OCI-LY7 (cell line): ENCODE results near the gene CNPY1. TPM values are rescaled to one million over a fixed set of nuclear protein-coding genes. Genes with fewer than 3 reads are reported as not detected.

Experiments
- BruUV-seq: library from RNA; stranded (reverse); fragments of 400-500 nt; replicated peaks from 2 replicates; lab custom pipeline; 2021; lab: Mats Ljungman, UMichigan
- CTCF ChIA-PET: fragments of 300-600 bp; sonication (Branson Sonifier 250); formaldehyde crosslinking; loops from one replicate; lab custom pipeline; 2022; ENCODE audit warnings: antibody characterized with exemption; ENCODE audit not compliant: unreplicated experiment; lab: Charles Lee
- POLR2A ChIA-PET: fragments of 300-600 bp; sonication (Branson Sonifier 250); formaldehyde crosslinking; loops from one replicate; lab custom pipeline; 2022; ENCODE audit warnings: antibody characterized with exemption; lab: Charles Lee
- DNase-seq: peaks from one replicate; pipeline ENCODE4 v3.0.0-alpha.2; 2015; ENCODE audit warnings: low spot score
- H2AFZ ChIP-seq: fragments of 200-600 bp; sonication (generic), shearing (Covaris generic); 2 replicates; pipeline ENCODE4 v1.6.1; 2014; ENCODE audit warnings: mild to moderate bottlenecking, antibody characterized with exemption, low read length, moderate library complexity
- H3K27ac ChIP-seq: fragments of 200-600 bp; sonication (generic); 2 replicates; pipeline ENCODE4 v1.5.1; 2014; ENCODE audit warnings: mixed run types, low read depth, mild to moderate bottlenecking, moderate library complexity, low read length, inconsistent platforms; ENCODE audit not compliant: poor library complexity, severe bottlenecking
- H3K36me3 ChIP-seq: fragments of 200-600 bp; sonication (generic); 2 replicates; pipeline ENCODE4 v1.6.1; 2014; ENCODE audit warnings: mild to moderate bottlenecking, antibody characterized with exemption, low read length, moderate library complexity, mixed read lengths; ENCODE audit not compliant: insufficient read depth
- H3K4me1 ChIP-seq: fragments of 200-600 bp; sonication (generic); 2 replicates; pipeline ENCODE4 v1.5.1; 2014; ENCODE audit warnings: mild to moderate bottlenecking, low read length; ENCODE audit not compliant: insufficient read depth, poor library complexity, severe bottlenecking
- H3K4me2 ChIP-seq: fragments of 200-600 bp; sonication (generic); 2 replicates; pipeline ENCODE4 v1.6.1; 2014; ENCODE audit warnings: mild to moderate bottlenecking, low read length
- H3K4me3 ChIP-seq: fragments of 200-600 bp; sonication (generic); 2 replicates; pipeline ENCODE4 v1.5.1; 2014; ENCODE audit warnings: mild to moderate bottlenecking, low read depth, low read length; ENCODE audit not compliant: poor library complexity, severe bottlenecking
- H3K79me2 ChIP-seq: fragments of 200-600 bp; sonication (generic); 2 replicates; pipeline ENCODE4 v1.6.1; 2016; ENCODE audit warnings: low read depth, mild to moderate bottlenecking, low read length, moderate library complexity, mixed read lengths; ENCODE audit not compliant: insufficient read depth
- H3K9me2 ChIP-seq: fragments of 200-600 bp; sonication (generic); 2 replicates; pipeline ENCODE4 v1.6.1; 2016; ENCODE audit warnings: mild to moderate bottlenecking, low read length, mixed read lengths; ENCODE audit not compliant: insufficient read depth
- H3K9me3 ChIP-seq: fragments of 200-600 bp; sonication (generic); 2 replicates; pipeline ENCODE4 v1.6.1; 2014; ENCODE audit warnings: mild to moderate bottlenecking, mixed run types, low read length, mixed read lengths
- H4K20me1 ChIP-seq: fragments of 200-600 bp; sonication (generic); 2 replicates; pipeline ENCODE4 v1.6.1; 2014; ENCODE audit warnings: mild to moderate bottlenecking, antibody characterized with exemption, low read length, moderate library complexity, mixed read lengths; ENCODE audit not compliant: insufficient read depth
- CTCF ChIP-seq: fragments of 200-600 bp; sonication (generic); conservative IDR thresholded peaks from 2 replicates; pipeline ENCODE4 v1.5.1; 2014; ENCODE audit warnings: mild to moderate bottlenecking, antibody characterized with exemption, low read length, moderate library complexity, mixed read lengths
- EZH2phosphoT487 ChIP-seq: fragments of 200-600 bp; sonication (generic); IDR thresholded peaks from 2 replicates; pipeline ENCODE4 v1.6.1; 2018; ENCODE audit warnings: low read depth, borderline replicate concordance, mild to moderate bottlenecking, mixed run types, antibody characterized with exemption, low read length, moderate library complexity, mixed read lengths
- intact Hi-C: fragments of 100-400 bp; cut with micrococcal nuclease; formaldehyde crosslinking; loops from one replicate; pipeline ENCODE4 v1.10.0; 2022; ENCODE audit not compliant: unreplicated experiment
- total RNA-seq, 2 experiments: library from RNA; depleted of rRNA in 1 of 2; stranded (reverse); fragments of >200 nt in 1 of 2; shearing (Covaris generic) in 1 of 2; gene quantifications; 2 replicates each; pipeline ENCODE4 v1.2.3, GENCODE V29; 2014 to 2022

The CNPY1 gene
- total RNA-seq, 2 experiments from 2014 or later, result not detected

- intact Hi-C loops, result no loop called here
- Histone ChIP-seq H3K36me3 (no peaks in the 10 kb centered on the region), H3K4me2 (no peak overlapping the region), H3K9me3 (no peaks in the 10 kb centered on the region), H3K4me1 (no peaks in the 10 kb centered on the region), H3K79me2 (no peaks in the 10 kb centered on the region), H3K27ac (no peak overlapping the region), H4K20me1 (no peaks in the 10 kb centered on the region), H2AFZ (no peak overlapping the region), H3K4me3 (no peak overlapping the region), H3K9me2 (no peaks in the 10 kb centered on the region)
- no peak for DNase-seq
- TF ChIP-seq EZH2phosphoT487, result no peak
- TF ChIP-seq CTCF, result no peak
- CTCF ChIA-PET, result no interaction called here
- POLR2A ChIA-PET, result no interaction called here
- BruUV-seq, result no TSS peak
Measured at GRCh38 chr7:155452505-155453295, 93.7 kb downstream of the CNPY1 start.

- no peak overlapping the region for H3K27ac ChIP-seq
- no peak overlapping the region for H2AFZ ChIP-seq
- CTCF ChIA-PET, result no interaction called here
- intact Hi-C loops, result no loop called here
- no peaks in the 10 kb centered on the region for H3K9me2 ChIP-seq
- H3K79me2 ChIP-seq, result no peaks in the 10 kb centered on the region
- no peak overlapping the region for H3K4me3 ChIP-seq
- no peaks in the 10 kb centered on the region for H3K36me3 ChIP-seq
- H3K4me1 ChIP-seq, result no peaks in the 10 kb centered on the region
- no peak for DNase-seq
- H4K20me1 ChIP-seq, result no peaks in the 10 kb centered on the region
- H3K9me3 ChIP-seq, result no peaks in the 10 kb centered on the region
- BruUV-seq, result no TSS peak
- no peak for TF ChIP-seq CTCF
- TF ChIP-seq EZH2phosphoT487, result no peak
- H3K4me2 ChIP-seq, result no peak overlapping the region
- POLR2A ChIA-PET, result interaction anchor here (0.9 kb wide), 1 partner anchor 11 kb away, joined by 3 read pairs; no protein-coding TSS in a partner anchor
Measured at GRCh38 chr7:155451840-155452239, 94.5 kb downstream of the CNPY1 start.

Other genes starting within 250 kb of the CNPY1 start
- 105 and 122 TPM in 2 replicates for gene INSIG1, start 248.7 kb downstream of the CNPY1 start, total RNA-seq (2014; rRNA removed; shearing (Covaris generic))
- gene INSIG1, start 248.7 kb downstream of the CNPY1 start, total RNA-seq (2022), result 164 and 166 TPM in 2 replicates
- gene EN2, start 88.4 kb downstream of the CNPY1 start, total RNA-seq (2014; rRNA removed; shearing (Covaris generic)), result not detected in 2 replicates
- gene EN2, start 88.4 kb downstream of the CNPY1 start, total RNA-seq (2022), result not detected in 2 replicates
- gene RBM33, start 98.1 kb upstream of the CNPY1 start, total RNA-seq (2014; rRNA removed; shearing (Covaris generic)), result 67.6 and 79.2 TPM in 2 replicates
- gene RBM33, start 98.1 kb upstream of the CNPY1 start, total RNA-seq (2022), result 127 and 150 TPM in 2 replicates